HT1080 (cell line): ENCODE data around the gene RUFY1. TPM values are rescaled to one million over a fixed set of nuclear protein-coding genes. Genes with fewer than 3 reads are reported as not detected.
"Not testable (repeated sequence)": the region's sequence is repeated elsewhere in the genome, so short reads cannot be mapped to it uniquely, and the experiment has no call there.

Source experiments
- DNase-seq: peaks from one replicate; pipeline ENCODE4 v3.0.0-alpha.2; 2015; ENCODE audit warnings: low read depth
- polyA plus RNA-seq, 2 experiments: library from polyadenylated mRNA; depleted of rRNA; stranded (reverse); fragments of >200 nt; gene quantifications; 2 replicates each; pipeline ENCODE4 v1.2.3, GENCODE V29; 2015
- total RNA-seq: library from RNA; depleted of rRNA; stranded (reverse); fragments of >200 nt; shearing (Covaris generic); gene quantifications from 2 replicates; pipeline ENCODE4 v1.2.3, GENCODE V29; 2014; rRNA removed

The RUFY1 gene, protein sequence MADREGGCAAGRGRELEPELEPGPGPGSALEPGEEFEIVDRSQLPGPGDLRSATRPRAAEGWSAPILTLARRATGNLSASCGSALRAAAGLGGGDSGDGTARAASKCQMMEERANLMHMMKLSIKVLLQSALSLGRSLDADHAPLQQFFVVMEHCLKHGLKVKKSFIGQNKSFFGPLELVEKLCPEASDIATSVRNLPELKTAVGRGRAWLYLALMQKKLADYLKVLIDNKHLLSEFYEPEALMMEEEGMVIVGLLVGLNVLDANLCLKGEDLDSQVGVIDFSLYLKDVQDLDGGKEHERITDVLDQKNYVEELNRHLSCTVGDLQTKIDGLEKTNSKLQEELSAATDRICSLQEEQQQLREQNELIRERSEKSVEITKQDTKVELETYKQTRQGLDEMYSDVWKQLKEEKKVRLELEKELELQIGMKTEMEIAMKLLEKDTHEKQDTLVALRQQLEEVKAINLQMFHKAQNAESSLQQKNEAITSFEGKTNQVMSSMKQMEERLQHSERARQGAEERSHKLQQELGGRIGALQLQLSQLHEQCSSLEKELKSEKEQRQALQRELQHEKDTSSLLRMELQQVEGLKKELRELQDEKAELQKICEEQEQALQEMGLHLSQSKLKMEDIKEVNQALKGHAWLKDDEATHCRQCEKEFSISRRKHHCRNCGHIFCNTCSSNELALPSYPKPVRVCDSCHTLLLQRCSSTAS
- 24.0 and 24.5 TPM in 2 replicates for total RNA-seq
- 15.5 and 16.2 TPM in 2 replicates for polyA plus RNA-seq (2015; cell fraction: cytosol; rRNA removed)
- polyA plus RNA-seq (2015; cell fraction: nucleus; rRNA removed) = 23.2 and 28.2 TPM in 2 replicates

DNA sequence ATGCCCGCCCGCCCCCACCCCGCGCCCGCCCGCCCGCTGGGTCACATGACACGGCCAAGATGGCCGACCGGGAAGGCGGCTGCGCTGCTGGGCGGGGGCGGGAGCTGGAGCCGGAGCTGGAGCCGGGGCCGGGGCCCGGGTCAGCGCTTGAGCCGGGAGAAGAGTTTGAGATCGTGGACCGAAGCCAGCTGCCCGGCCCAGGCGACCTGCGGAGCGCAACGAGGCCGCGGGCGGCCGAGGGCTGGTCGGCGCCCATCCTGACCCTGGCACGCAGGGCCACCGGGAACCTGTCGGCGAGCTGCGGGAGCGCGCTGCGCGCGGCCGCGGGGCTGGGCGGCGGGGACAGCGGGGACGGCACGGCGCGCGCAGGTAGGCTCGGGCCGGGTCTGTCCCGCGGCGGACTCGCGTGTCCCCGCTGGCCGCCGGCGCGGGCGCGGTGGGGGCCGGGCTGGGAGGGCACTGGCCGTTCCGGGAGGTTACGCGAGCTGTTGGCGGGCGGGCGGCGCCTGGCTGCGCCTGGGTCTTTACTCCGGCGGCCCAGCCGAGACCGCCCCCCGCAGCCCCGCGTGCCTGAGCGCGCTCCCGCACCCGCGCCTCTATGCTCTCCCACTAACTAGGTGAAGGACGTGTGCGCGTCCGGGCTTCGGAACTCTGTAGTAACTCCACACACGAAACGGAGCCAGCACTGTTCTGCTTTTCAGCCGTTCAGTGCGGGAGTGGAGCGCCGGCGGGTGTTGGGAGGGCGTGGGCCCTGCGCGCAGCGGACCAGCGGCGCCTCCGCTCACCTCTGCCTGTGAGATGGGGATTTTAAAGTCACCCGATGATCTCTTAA lies at the start of gene RUFY1:
Gene RUFY1, plus strand, starts transcription at position 44 of the 832 bp plus-strand sequence. Its CDS starts 16 bp downstream, at position 60.
- DNase-seq = peak; percentile 59

DNA sequence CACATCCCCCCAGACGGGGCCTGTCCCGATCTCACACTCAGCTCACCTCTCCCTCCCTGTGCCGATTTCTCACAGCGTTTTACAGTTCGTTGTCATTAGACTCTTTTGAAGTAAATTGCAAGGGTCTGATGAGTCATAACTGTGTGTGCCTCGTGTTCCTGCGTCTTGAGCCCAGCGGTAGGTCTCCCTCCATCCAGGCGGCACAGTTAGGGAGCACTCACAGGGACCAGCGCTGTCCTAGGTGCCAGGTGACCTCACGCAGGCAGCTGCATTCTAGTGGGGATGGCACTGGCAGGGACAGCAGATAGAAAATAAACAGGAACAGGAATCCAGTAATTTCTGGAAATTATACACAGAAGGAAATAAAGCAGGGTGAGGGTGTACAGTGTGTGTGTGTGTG lies 48.4 kb upstream of the RUFY1 start:
- not testable (repeated sequence) for DNase-seq

DNA sequence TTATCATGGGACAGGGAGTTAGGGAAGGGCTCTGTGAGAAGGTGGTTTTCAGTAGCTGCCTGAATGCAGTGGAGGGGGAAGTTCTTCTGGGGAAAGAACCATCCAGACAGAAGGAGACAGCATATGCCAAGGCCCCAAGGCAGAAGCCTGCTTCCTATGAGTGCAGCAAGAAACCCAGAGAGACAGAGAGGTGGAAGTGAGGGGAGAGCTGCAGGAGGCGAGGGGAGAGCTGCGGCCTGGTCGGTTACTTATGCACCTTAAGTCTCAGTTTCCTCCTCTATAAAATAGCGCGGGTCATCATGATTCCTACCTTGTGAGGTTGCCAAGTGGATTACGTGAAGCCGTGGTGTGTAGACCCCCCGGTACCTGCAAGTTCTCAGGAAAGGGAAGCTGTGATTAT lies 47.9 kb upstream of the RUFY1 start:
- DNase-seq = not testable (repeated sequence)

- no peak for DNase-seq
Measured at GRCh38 chr5:179504191-179504590, 46.2 kb upstream of the RUFY1 start.

DNA sequence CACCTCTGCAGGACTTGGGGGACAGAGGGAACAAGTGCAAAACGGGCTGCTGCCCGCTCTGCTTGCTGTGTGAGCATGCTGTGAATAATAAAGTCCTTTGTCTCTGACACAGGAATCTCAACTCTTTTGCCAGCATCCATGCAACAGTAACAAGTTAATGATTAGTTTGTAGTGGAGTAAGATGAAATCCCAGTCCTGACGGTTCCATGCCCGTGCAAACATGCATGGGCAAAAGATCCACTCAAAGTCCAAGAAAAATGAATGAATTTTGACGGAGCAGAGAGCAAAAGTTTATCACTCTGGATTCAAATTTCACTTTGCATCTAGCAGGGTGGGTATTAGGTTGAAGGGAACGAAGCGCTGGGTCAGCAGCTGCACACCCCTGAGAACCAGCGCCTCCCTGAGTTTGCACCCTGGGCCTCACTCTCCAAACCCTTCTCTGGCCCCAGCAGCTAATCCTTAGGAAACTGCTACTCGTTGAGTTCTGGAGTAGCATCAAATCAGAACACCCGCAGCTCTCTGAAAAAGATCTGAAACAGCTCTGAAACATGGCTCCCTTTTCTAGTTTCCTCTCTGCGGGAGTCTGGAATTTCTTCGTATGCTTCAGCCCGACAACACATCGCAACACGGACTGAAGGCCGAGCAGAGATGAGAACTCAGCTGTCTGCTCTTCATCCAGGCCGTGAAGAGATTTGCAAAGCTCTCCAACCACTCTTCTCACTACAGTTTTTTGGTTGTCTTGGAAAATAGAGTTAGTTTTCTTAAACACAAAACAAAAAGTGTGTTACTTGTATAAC lies 45.6 kb upstream of the RUFY1 start:
- no peak for DNase-seq

DNA sequence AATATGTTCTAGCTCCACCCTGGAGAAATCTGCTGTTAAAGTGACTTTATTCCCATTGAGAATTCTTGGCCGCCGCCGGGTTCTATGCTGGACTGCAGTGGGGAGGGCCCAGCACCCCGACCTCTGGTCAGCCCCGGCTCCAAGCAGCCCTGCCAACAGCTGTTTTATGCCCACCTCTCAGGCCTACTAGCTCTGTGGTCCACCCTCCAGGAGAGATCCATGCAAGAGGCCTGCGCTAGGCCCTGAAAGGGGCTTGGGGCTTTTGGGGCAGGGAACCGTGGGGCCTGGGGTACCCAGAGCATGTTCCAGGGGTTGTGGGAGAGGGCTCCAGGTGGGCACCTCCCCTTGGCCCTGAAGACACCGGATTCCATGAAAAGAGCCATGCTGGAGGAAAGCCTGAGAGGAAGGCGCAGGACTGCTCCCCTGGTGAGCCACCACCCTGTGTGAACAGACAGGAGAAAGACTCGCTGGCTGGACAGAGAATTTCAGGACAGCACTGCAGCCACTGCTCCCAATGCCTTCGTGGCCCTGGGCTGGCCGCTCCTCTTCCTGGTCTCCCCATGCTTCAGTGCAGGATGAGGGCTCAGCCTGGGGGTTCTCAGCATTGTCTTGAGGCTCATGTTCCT lies 44.6 kb upstream of the RUFY1 start:
- DNase-seq = no peak

DNA sequence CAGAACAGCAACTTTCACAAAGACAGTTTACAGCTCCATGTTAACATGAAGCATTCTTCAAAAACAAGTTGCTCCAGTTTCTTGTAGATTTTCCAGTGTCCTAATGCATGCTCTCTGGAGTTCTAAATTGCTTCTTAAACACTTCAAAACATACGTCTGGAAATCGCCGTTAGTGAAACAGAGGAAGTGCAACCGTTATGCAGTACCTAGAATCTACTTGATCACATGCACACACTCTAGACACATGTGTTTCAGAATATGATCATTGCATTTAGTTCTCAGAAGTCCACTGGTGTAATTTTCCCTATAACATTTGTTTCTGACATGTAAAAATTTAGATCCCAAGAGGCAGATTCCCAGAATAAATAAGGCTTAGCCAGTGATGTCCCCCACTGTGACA lies 41.1 kb upstream of the RUFY1 start:
- DNase-seq = no peak

DNA sequence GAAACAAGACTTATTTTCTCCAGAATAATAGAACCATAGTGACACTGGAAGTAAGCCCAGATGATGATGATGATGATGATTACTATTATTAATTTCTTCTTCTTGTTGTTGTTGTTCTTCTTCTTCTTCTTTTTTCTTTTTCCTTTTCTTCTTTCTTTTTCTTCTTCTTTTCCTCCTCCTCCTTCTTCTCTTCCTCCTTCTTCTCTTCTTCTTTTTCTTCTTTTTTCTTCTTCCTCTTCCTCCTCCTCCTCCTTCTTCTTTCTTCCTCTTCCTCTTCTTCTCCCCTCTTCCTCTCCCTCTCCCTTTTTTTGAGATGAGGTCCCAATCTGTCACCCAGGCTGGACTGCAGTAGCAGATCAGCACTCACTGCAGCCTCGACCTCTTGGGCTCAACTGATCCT lies 40.5 kb upstream of the RUFY1 start:
- no peak for DNase-seq

- no peak for DNase-seq
Measured at GRCh38 chr5:179512452-179513000, 37.8 kb upstream of the RUFY1 start.

DNA sequence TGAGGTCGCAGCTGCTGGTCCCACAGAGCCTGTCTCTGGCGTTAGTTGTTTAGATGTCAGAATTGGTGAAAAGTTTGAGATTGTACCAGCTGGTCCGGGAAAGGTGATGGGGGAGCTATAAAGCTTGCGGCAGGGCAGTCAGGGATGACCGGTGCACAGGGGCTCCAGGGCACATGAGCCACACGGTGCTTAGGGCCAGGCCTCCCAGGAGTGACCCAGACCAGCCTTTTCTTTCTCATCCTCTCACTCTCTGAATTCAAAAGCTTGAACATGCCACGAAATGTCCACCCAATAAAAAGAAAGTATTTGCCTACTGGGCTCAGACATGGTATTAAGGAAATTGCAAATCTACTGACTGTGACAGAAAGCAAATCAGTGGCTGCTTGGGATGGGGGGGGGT lies 34.9 kb upstream of the RUFY1 start:
- not testable (repeated sequence) for DNase-seq

DNA sequence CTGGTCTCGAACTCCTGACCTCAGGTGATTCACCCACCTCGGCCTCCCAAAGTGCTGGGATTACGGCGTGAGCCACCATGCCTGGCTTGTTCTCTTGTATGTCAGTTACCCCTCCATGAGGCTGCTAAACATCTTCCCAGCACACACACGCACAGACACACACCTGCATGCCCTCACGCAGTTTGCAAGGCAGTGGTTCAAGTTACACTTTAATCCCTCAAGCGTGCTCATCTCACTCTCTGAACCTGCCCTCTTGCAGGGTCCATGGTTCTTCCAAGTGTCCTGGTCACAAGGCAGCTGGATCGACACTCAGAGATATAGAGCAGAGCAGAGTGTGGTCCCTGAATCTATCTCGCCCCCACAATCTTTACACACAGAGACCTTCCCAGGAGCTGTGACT lies 34.1 kb upstream of the RUFY1 start:
- DNase-seq = no peak

DNA sequence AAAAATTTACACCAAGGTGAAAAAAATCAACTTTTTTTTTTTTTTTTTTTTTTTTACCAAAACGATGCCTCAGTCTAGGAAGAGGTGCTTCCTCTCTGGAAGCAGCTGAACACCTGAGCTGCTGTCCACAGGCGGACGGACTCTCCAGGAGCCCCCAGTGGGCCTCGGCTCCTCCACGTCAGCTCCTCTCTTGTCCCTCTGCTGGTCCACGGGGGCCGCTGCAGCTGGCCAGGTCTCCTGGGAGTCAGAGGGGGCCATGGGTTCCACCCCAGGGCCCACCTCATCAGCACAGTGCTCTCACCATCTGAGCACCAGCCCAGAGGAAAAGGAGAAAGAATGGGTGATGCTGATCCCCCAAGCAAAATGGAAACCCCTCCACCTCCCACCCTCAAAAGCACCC lies 32.6 kb upstream of the RUFY1 start:
- not testable (repeated sequence) for DNase-seq

- DNase-seq = not testable (repeated sequence)
Measured at GRCh38 chr5:179518369-179518768, 32.0 kb upstream of the RUFY1 start.

- DNase-seq = not testable (repeated sequence)
Measured at GRCh38 chr5:179519416-179520070, 30.8 kb upstream of the RUFY1 start.

GRCh38 chr5:179522107-179522506 lies 28.2 kb upstream of the RUFY1 start:
- DNase-seq = not testable (repeated sequence)

DNA sequence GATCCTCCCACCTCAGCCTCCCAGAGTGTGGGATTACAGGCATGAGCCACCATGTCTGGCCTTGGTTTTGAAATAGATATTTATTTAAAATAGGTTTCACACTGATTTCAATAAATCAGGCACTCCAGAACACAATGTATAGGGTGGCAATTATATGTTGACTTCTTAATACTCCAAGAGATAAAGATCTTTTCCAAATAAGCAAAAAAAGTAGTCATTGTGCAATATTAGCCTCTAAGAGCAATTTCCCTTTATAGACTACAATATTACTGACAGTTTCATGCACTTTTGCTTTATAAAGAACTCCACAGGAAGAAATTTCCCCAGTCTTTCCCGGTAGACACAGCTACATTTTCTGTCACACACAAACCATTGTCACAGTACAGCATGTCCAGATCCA lies 23.4 kb upstream of the RUFY1 start:
- DNase-seq = no peak

GRCh38 chr5:179530069-179530998 lies 20.0 kb upstream of the RUFY1 start:
- no peak for DNase-seq

GRCh38 chr5:179533024-179533423 lies 17.3 kb upstream of the RUFY1 start:
- no peak for DNase-seq
